GM21528 (cell line): ENCODE results near the gene UGT2B7.
"Not testable (repeated sequence)": the region's sequence is repeated elsewhere in the genome, so short reads cannot be mapped to it uniquely, and the experiment has no call there.

Experiments used
- ATAC-seq: cut with Tn5 transposase; IDR thresholded peaks from one replicate; pipeline ENCODE4 v1.9.1; 2021; ENCODE audit warnings: mild to moderate bottlenecking, moderate library complexity; ENCODE audit not compliant: unreplicated experiment, low FRiP score

The UGT2B7 gene

DNA sequence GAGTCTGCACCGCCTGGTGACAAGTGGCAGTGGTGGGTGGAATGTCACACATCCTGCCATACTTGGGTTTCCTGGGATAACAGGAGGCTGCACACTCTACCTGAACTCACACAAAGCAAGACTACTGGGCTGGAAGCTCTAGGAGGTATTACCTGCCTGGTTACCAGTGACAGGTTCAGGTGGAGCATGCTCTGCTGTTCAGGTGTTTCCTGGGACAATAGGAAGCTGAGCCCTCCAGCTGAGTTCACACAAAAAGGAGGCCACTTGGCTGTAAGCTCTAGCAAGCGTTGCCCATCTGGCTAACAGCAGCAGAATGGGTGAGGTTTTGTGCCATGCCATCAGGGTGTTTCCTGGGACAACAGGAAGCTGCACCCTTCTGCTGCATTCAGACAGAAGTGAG is 17.4 kb upstream of the UGT2B7 start:
- ATAC-seq, result no peak

DNA sequence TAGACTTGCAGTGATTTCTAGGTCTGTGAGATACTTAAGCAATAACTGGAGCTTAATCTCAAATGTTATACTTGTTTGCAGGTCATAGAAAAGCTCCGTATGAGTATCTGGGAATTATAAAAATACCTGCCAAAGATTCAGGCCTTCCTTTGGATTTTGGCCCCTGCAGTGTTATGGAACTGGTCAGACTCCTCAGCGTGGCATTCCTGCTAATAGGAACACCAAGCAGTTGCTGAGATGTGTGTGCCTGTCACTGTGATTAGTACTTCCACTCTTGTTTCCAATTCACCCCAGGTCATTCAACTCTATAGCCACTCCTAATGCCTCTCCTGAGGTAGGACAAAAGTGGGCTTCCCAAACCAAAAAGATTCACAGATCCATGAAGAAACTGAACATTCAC is 7.8 kb upstream of the UGT2B7 start:
- ATAC-seq, result no peak

DNA sequence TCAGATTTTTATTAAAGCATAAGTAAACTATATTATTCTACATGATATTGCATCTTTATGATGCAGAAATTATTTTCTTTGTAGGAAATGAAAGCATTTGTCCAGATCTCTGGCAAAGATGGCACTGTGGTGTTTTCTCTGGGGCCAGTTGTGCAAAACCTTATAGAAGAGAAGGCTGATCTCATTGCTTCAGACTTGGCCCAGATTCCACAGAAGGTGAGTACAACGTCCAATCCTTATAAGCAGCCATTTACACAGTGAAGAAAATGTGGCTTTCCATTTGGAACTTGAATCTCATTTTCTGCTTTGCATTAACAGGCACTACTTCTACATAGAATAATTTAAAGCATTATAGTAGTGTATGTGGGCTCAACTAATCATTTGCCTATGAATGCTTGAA is 6.9 kb upstream of the UGT2B7 start:
- ATAC-seq, result no peak

DNA sequence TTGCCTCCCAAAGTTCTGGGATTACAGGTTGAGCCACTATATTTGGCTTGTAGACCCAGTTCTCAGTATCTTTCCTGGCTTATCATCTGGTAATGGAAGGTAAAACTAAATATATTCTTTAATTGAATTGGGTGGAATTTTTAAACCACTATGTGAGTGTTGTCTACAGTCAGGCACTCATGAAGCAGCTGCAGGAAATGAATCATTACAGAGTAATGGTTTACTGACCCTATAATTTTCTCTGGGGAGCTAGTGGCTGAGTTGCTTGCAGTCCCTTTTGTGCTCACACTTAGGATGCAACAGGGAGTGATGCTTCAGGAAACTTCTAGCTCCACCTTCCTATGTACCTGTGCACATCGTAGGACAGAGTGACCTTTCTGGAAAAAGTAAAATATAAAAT is 4.1 kb upstream of the UGT2B7 start:
- ATAC-seq, result no peak

DNA sequence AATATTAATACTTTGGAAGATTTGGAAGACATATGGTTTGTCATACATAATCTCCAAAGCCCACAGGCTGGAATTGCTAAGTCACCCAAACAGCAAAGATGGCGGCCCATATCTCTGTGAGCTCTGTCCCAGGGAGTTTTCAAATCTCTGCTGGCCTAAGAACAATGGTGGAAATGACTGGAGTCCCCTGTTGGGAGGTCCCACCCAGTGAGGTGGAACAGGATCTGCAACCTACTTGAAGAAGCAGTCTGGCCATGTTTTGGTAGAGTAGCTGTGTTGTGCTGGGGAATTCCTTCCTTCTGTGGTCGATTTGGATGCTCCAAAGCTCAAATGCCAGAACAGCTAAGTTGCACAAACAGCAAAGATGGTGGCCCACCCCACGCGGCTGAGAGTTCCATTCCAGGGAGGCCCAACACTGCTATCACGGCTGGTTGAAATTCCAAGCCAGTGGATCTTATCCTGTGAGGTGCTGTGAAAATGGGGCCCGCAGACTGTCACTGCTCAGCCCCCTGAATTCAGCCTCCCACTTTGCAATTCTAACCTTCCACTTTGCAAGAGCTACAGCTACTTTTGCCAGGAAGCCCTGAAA is 3.2 kb upstream of the UGT2B7 start:
- no peak for ATAC-seq

DNA sequence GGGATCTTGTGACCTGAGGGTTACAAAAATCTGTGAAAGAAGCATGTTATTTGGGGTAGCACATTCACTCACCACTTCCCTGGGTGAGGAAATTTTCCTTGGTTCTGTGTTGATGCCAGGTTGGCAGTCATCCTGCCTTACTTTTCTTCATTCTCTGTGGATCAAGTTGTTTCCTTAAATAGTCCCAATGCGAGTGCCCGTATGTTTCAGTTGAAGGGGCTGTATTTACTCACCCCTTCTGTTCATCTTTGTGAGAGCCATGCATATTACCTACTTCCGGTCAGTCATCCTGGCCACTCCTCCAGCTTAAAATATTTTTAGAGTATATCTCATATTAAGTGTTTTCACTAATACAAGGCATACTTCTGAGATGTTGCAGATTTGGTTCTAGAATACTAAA is 2.6 kb upstream of the UGT2B7 start:
- no peak for ATAC-seq

DNA sequence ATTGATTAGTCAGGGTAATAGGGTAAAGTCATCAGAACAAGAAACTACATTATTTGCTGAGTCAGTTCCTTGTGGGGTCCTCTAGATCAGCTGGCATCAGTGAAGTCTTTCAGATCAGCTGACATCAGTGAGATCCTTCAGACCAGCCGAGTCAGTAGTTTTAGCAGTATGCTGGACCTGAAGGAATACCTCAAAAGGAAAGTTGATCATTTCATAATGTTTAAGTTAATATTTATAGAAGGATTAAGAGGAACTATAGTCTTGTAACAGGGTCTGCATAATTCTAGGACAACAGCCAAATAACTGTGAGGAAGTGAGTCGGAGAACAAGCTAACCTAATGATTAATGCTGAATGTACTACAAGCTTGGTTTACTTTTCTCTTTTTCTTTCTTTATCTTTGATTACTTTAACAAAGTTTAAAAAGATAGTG is 958 bp upstream of the UGT2B7 start:
- no peak for ATAC-seq

DNA sequence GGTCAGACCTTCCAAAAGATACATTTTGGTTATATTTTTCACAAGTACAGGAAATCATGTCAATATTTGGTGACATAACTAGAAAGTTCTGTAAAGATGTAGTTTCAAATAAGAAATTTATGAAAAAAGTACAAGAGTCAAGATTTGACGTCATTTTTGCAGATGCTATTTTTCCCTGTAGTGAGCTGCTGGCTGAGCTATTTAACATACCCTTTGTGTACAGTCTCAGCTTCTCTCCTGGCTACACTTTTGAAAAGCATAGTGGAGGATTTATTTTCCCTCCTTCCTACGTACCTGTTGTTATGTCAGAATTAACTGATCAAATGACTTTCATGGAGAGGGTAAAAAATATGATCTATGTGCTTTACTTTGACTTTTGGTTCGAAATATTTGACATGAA is 536 bp downstream of the UGT2B7 start:
- no peak for ATAC-seq

DNA sequence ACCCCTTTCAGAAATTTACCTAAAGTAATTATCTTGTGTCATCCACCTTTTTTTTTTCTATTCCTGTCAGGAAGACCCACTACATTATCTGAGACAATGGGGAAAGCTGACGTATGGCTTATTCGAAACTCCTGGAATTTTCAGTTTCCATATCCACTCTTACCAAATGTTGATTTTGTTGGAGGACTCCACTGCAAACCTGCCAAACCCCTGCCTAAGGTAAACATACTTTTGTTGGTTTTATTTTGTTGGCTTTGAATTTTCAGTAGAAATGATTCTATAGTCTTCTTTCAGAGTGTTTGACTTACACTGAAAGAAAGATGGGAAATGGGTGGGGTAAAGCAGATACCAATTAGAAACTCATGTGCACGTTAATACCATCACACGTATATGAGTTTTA is 2.2 kb downstream of the UGT2B7 start:
- ATAC-seq, result no peak

DNA sequence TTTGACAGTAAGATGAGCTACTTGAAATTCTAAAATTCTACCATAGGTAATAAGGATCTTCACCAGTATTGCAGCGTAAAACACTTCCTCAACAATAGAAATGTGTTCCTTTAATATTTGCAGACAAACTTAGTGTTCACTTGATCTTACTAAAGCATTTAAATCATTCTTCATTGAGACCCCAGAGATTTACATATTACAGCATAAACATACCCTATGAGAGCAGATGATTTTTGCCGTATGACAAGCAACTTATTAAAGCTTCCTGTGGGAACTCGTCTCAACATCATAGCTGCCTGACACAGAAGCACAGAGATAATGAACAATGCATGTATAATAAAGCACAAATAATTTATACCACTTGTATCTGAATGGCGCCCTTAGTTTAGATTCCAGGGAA is 3.6 kb downstream of the UGT2B7 start:
- ATAC-seq, result no peak

DNA sequence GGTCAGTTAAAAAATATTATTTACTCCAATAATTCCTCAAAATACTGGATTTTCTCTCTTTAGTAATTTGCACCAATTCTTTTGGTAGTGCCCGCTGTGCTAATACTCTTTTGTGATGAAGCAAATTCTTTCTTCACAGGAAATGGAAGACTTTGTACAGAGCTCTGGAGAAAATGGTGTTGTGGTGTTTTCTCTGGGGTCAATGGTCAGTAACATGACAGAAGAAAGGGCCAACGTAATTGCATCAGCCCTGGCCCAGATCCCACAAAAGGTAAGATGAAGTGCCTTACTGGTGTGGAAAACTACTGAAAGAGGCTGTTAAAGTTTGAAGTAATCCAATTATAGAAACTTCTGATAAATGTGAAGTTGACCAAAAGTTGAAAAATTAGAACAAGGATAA is 6.4 kb downstream of the UGT2B7 start:
- ATAC-seq, result not testable (repeated sequence)

DNA sequence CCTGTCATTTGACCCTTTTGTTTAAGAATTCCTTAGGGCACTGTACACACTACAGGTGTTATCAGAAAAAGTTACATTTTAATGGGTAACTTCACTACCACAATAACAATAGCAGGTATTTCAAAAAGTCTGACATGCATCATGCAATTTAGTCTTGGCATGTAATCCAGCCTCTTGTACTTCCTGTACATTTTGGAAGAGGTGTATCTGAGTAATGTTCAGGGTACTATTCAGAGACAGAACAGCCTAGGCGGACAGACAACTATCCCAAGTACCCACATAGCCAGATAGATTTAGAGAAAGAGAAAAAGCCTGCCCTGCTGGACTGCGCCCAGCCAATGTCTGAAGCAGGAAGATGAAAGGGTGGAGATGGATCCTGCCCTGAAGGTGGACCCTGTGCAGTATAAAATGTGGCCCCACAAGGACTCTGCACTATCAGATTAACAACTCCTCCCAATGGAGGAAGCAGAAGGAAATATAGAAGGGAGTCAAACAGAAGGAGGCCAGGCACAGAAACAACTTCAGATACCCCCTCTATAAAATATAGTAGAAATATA is 8.5 kb downstream of the UGT2B7 start:
- no peak for ATAC-seq

DNA sequence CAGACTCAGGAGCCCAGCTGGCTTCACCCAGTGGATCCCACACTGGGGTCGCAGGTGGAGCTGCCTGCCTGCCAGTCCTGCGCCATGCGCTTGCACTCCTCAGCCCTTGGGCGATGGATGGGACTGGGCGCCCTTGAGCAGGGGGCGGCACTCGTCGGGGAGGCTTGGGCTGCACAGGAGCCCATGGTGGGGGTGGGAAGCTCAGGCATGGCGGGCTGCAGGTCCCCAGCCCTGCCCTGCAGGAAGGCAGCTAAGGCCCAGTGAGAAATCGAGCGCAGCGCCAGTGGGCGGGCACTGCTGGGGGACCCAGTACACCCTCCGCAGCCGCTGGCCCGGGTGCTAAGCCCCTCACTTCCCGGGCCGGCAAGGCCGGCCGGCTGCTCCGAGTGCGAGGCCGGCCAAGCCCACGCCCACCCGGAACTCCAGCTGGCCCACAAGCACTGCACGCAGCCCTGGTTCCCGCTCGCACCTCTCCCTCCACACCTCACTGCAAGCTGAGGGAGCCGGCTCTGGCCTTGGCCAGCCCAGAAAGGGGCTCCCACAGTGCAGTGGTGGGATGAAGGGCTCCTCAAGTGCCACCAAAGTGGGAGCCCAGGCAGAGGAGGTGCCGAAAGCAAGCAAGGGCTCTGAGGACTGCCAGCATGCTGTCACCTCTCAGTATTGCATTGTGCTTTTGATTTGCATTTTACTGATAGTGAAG is 19.0 kb downstream of the UGT2B7 start:
- not testable (repeated sequence) for ATAC-seq

DNA sequence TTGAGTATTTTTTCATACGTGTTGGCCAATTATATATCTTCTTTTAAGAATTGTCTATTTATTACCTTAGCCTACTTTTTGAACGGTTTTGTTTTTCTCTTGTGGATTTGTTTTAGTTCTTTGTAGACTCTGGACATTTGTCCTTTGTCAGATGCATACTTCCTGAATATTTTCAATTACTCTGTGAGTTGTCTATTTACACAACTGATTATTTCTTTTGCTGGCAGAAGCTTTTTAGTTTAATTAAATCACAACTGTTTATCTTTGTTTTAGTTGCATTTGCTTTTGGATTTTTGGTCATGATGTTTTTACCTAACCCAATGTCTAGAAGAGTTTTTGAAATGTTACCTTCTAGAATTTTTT is 19.6 kb downstream of the UGT2B7 start:
- no peak for ATAC-seq

DNA sequence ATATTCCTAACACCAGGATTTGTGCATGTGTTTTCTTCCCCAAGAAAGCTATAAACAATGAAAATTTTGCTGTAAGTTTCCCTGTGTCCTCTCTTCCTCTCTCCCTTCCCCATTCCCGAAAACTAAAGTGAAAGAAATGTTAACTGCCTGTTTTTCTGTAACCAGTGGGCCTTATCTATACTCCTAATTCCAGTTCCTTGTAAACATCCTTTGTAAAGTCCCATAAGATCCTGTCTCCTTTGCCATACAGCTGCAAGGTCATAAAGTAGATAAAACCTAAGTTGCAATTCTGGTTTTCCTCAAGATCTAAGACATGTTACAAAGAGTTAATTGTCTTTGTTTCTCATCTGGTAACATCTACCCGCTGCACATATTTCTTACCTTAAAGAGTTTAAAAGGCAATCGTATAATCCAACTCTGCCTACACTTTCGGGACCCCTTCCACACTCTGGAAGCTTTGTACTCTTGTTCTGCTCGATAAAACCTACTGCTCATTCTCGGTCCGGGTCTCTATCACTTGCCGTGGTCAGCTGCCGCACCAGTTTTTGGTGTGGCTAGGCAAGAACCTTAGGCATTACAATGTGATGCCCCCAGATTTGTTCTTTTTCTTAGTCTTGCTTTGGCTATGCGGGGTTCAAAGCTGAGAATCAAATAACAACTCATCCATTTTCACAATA is 20.5 kb downstream of the UGT2B7 start:
- ATAC-seq, result no peak

DNA sequence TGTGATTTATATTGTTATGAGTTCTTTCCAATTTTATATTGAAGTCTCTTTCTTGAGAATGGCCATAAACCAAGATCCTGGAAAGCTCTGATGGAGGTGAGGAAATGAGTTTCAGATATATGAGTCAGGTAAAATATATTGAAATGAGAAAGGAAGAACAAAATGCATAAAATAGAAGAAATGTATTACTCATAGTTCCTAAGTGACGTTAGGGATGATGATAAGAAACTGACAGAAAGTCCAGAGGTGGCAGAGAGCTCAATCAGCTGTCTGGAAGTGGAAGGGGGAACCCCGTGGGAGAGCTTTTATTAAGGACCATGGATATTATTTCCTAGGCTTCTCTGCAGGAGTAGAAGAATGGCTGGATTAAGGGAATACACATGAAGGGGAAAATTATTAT is 24.6 kb downstream of the UGT2B7 start:
- ATAC-seq, result no peak

DNA sequence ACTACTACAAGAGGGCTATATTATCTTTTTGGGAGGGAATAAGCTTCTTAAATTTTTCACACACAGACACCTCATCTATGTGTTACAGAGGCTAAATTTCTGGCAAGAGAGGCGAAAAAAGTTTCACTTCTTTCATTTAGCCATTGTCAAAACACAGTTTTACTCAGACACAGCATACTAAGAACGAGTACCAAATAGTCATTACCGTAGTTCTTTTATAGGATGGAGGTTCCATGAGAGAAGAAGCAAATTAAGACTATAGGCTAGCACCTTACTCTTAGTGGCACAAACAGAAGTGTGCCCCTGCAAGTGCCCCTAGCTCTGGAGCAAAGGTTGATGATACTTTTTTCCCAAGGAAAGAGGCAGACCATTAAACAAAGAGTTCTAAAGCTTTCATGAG is 26.2 kb downstream of the UGT2B7 start:
- ATAC-seq, result no peak

DNA sequence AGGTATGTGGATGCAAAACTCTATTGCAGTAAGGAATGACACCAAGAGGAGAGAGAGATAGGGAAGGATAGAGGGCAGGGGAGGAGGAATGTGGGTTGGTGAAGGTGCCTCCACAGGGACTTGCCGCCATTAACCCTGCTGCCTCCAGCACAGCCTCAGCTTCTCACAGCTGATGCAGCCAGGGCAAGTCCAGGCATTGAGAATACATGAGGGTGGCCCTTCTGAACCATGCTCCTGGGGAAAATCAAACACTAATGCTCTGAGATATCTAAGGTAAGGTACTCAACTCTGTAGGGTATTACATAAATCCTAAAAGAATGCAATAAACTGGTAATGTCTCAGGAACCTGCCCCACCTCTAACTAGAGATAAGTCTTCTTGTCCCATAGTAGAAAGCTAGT is 28.7 kb downstream of the UGT2B7 start:
- no peak for ATAC-seq

DNA sequence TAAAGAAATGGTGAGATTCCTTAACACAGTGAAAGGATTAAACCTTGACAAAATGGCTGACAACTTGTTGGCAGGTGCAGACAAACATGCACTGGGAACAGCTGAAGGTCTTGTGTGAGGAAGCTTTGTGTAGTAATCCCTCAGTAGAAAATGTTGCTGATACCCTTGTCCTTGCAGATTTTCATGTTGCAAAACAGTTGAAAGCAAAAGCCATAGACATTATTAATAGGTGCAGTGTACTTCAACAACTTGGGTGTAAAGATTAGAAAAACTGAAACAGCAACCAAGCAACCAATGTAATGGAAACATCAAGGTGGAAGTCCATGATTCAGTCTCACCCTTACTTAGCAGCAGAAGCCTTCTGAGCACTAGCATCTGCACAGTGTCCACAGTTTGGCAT is 29.8 kb downstream of the UGT2B7 start:
- ATAC-seq, result no peak

DNA sequence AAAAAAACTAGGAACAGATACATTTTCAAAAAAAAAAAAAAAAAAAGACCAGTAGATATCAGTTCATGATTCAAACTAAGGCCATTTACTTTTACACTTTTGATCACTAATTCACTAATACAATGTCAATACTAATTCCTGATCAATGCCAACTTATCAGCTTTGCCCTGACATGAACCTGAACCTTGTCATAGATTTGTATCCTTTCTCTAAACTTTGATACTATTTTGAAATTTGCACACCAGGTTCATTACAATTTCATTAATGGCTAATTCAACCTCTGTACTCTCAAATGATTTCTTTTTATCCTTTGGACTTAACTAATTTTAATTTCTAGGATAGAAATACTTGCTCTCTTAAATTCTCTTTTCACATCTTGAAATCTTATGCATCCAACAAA is 37.7 kb downstream of the UGT2B7 start:
- ATAC-seq, result no peak

DNA sequence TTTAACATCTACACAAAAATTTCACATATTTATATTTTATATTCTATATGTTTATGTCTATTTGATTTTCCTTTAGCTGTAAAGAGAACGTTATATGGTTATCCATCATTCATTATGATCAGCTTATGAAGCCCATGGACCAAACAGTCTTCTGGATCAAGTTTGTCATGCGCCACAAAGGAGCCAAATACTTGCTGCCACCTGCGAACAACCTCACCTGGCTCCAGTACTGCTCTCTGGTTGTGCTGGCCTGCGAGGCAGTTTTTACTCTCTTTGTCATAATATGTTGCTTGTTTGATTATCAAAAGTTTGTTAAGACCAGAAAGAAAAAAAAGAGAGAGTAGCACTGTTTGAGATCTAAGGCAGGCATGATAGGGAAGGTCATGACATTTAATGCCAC is 38.2 kb downstream of the UGT2B7 start:
- no peak for ATAC-seq

DNA sequence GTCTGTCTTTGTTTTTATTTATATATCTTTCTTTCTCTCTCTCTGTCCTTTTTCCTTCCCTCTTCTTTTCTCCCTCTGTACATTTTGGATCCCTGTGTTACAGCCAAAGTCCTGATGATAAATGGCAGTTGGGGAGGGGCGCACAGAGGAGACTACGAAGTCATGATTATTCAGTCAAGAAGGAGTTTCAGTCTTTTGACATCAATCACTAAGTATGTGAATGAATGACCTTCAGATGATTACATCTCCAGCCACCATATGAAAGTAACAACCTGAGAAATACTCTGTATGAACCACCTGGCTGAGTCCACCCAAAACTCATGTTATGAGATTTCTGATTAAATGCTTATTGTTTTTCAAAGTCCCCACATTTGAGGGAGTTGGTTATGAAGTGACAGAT is 45.0 kb downstream of the UGT2B7 start:
- ATAC-seq, result no peak
